ENCODE results near the gene CDK14.
A peak's percentile ranks its signal among the peaks of the same experiment; 100 is the strongest.
"Not testable (repeated sequence)": the region's sequence is repeated elsewhere in the genome, so short reads cannot be mapped to it uniquely, and the experiment has no call there.

CDK14 gene

GRCh38 chr7:90726120-90726519 lies 130.0 kb downstream of the CDK14 start:
- no peak for DNase-seq

- peak; percentile 59 for DNase-seq
Observed at GRCh38 chr7:90726623-90727022, 130.5 kb downstream of the CDK14 start.

DNA sequence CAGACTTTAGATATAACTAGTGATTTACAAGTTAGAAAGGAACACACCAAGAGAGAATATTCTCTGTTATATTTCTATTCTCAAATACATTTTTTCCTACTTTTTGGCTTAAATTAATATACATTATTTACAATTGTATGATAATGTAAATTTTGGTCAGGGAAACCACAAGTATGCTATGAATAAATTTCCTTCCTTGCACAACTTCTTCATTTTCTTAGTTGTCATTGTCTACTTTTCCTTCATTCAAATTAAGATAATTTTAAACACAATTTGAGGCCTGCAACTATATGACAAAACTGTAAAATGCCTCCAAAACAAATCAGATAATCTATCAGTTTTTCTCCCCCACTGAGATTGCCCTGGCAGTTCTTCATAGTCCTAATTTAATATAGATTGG lies 131.3 kb downstream of the CDK14 start:
- no peak for DNase-seq

DNA sequence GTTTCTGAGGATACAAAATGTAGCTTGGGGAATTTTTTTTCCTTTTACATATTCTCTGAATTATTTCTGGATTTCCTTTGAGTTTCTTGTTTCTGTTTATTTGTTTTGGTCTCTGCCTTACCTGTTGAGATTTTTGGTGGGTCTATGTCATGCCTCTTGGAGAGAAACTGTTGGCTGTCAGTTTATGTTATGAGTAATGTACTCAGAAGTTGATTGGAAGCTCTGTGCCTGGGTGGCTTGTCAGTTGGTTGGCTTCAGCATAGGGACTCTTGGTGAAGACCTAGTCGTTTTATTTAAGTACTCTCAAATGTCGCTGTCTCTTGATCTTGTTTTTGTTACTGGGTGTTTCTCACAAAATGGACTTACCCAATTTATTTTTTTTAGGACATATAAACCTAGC lies 132.4 kb downstream of the CDK14 start:
- DNase-seq: no peak

DNA sequence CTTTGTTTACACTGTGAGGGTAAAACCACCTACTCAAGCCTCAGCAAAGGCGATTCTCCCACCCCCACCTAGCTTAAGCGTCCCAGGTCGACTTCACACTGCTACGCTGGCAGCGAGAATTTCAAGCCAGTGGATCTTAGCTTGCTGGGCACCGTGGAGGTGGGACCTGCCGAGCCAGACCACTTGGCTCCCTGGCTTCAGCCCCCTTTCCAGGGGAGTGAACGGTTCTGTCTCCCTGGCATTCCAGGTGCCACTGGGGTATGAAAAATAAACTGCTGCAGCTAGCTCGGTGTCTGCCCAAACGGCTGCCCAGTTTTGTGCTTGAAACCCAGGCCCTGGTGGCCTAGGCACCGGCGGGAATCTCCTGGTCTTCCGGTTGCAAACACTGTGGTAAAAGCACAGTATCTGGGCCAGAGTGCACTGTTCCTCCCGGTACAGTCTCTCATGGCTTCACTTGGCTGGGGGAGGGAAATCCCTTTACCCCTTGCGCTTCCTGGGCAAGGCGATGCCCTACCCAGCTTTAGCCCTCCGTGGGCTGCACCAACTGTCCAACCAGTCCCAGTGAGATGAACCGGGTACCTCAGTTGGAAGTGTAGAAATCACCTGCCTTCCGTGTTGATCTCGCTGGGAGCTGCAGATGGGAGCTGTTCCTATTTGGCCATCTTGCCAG lies 139.6 kb downstream of the CDK14 start:
- not testable (repeated sequence) for DNase-seq

- DNase-seq: no peak
Observed at GRCh38 chr7:90736316-90736715, 140.2 kb downstream of the CDK14 start.

DNA sequence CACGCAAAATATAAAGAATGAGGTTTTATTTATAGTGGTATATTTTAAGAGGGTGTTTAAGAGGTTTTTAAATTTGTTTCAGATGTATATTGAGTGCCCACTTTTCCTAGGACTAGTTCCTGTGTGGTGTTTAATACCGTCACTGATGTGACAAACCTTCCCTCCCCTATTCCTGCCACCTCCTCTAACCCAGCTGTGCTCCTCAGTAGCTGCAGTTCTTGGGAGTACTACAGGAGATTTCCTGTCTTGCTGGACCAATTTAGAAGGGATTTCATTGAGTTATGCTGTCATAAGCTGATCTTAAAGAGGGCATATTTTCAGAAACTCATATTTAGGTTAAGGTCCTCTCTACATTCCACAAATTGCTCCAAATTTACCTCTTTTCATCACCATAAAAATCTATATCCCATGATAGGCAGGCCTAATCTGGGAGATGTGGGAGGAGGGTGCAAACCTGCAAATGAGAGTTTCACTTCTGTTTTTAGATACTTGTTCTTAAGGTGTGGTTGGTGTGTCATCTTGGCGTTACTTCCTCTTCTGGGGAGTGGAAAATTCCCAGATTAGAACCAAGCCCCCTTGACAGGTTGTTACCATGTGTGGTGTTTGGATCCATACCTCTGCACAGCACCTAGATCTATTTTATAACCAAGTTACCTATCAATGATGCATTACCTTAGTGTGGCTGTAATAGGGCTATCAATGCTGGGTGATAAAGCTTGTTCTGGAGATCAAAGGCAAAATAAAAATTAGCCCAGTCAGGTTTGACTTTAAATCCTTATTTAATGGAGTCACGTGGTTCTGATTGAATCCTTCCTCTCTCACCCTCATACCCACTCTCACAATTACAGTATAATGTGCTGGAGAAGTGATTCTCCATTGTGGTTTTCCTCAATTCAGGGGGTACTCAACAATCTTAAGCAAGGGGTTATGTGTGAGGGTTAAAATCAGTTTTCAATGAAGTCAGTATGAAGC lies 141.1 kb downstream of the CDK14 start:
- DNase-seq: no peak

DNA sequence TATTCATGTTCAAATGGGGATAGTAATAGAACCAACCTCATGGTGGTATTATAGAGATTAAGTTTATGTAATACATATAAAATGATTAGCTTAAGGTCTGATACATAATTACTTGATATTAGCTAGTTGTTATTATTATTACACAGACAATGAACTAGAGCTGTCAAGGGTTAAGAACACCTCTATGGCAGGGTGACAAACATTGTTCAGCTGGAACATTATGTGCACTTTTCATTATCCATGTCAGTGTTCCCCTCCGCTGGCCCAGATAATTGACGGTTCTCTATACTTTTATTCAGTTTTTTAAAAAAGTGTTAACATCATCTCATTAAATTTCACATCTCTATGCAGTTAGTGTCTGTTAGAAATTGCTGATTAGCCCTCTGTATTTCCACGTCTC lies 142.1 kb downstream of the CDK14 start:
- DNase-seq: no peak

DNA sequence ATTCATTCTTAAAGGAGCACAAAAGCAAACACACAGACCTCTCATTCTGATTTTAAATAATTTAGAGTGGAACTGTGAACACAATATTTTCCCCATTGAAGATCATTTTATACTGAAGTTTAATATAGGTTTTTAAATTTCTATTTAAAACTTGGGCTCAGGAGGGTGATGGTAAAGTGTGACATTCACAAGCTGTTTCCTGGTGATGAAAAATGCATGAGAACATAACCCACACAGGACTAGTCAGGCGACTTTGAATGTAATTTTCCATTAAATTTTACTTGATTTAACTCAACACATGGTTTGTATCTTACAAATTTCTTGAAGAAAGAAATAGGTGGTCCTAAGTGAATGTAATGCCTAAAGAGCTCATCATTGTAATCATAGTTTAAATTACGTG lies 143.6 kb downstream of the CDK14 start:
- no peak for DNase-seq

DNA sequence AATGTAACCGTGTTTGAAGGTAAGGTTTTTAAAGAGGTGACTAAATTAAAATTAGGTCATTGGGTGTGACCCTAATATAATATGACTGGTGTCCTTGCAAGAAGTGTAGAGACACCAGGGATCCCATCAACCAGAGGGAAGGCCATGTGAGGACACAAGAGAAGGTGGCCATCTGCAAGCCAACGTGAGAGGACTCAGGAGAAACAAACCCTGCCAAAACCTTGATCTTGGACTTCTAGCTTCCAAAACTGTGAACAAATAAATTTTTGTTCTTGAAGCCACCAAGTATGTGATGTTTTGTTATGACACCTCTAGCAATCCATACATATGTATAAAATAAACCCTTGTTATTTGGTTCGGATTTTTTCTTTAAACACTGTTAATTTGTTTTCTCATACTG lies 144.3 kb downstream of the CDK14 start:
- no peak for DNase-seq

GRCh38 chr7:90743626-90744025 lies 147.5 kb downstream of the CDK14 start:
- no peak for DNase-seq

DNA sequence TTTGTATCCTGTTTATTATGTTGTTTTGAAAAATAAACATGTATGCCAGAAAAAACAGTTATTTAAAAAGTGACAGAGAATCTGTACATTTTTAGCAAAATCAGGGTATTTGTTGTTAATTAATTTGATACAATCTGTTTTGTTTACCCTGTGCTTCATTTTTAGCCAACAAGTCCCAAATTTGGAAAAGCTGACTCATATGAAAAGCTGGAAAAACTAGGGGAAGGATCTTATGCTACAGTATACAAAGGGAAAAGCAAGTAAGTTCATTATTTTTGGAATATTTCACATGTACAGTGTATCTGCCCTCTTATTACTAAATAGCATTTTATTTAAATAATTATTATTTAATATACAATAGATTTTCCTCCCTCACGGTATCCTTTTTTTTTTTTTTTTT lies 151.4 kb downstream of the CDK14 start:
- no peak for DNase-seq

- DNase-seq: no peak
Observed at GRCh38 chr7:90749262-90749661, 153.1 kb downstream of the CDK14 start.

DNA sequence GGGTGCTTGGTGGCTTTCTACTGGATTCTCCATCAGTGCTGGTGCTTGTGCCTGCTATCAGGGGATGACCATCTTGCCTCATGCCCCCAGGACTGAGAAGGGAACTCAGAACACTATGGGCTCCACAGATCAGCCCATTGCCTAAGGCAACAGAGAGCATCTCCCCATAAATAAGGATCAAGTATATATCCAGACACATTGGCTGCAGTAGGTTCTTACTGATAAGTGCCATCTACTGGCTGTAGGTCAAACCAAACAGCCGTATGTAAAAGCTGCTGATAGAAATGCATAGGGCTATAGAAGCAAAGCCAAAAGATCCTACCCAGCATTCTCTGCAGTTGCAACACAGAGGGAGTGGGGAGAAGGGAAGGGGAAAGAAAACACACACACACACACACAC lies 153.7 kb downstream of the CDK14 start:
- no peak for DNase-seq

- DNase-seq: no peak
Observed at GRCh38 chr7:90751595-90751994, 155.5 kb downstream of the CDK14 start.

DNA sequence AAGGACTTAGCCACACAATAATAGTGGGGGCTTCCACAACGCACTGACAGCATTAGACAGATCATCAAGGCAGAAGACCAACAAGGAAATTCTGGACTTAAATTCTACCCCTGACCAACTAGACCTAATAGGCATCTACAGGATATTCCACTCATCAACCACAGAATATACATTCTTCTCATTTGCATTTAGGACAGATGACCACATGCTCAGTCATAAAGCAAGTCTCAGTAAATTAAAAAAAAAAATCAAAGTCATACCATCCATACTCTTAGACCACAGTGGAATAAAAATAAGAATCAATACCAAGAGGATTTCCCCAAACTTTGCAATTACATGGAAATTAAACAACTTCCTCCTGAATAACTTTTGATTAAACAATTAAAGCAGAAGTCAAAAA lies 155.9 kb downstream of the CDK14 start:
- no peak for DNase-seq

GRCh38 chr7:90755041-90755440 lies 158.9 kb downstream of the CDK14 start:
- DNase-seq: no peak

- DNase-seq: no peak
Observed at GRCh38 chr7:90756366-90756765, 160.2 kb downstream of the CDK14 start.

DNA sequence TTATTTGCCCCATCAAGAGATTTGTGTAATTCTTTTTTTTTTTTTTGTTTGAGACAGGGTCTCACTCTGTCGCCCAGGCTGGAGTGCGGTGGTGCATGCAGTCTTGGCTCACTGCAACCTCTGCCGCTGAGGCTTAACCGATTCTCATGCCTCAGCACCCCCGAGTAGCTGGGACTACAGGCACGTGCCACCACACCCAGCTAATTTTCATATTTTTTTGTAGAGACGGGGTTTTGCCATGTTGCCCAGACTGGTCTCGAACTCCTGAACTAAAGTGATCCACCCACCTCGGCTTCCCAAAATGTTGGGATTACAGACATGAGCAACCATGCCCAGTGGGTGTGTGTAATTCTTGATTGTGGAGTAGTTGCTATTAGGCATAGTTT lies 161.4 kb downstream of the CDK14 start:
- DNase-seq: not testable (repeated sequence)

DNA sequence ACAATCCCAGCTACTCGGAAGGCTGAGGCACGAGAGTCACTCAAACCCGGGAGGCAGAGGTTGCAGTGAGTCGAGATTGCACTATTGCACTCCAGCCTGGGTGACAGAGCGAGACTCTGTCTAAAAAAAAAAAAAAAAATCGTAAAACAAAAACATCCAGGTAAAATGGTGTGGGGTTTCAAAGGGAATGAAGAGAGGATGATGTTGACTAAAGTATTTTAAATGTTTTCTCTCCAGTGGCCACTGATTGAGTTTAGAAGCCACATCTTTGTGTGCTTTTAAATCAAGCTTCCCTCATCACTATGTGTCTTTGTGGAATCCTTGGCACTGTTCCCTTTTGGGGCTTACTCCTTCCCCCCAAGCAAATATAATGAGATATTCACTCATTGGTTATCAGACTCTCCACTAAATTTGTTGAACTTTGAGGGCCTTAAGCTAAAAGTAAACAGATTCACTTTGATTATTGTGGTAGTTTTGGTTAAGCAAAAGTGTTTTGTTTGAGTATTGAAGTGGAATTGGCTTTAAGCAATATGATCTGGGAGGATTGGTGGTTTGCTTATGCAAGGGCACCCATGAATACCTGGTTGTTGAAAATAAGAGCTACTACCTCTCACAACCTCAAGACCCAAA lies 162.9 kb downstream of the CDK14 start:
- DNase-seq: no peak

DNA sequence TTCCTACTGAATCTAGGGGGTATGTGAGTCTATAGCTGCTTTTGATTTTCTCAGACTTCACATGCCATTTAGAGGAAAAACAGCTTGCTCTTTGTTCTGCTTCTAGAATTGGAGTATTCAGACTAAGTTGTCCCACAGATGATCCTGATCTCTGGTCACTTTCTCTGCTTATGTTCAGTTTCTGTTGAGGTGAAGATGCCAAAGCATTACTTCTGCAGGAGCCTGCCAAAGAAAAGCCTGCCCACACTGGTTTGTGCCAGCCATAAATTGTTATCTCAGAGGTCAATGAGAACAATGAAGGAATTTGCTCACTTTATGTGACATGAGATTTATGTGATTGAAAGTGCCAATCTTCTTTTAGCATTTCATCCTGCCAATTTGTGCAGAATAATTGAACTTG lies 163.6 kb downstream of the CDK14 start:
- no peak for DNase-seq

DNA sequence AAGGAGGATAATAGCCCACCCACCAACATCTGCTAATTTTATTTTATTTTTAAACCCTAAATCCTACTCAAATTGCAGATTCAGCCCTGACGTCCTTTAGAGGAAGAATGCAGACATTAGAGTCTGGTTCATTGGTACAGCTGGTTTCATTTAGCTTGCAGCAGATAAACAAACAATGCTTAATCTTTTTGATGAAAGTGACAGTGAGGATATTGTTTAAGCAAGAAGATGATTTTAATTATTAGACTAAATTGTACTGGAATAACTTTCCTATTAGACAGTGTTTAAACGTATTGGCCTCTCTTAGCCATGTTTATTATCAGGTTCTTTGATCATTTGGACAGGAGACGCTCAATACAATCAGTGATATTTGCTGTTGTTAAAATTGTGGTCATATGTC lies 164.8 kb downstream of the CDK14 start:
- no peak for DNase-seq

DNA sequence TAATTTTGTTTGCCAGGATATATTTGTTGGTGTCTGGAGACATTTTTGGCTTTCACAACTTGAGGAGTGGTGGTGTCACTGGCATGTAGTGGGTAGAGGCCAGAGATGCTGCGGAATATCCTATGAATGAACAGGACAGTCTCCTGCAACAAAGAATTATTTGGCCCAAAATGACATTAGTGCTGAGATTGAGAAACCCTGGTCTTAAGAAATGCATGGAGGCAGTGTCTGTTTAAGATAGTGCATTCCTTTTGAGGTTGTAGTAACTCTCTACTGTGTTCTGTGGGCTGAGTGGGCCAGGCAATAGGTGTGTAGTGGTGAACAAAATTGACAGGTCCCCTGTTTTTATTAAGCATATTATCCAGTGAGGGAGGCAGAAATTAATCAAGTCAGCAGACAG lies 165.5 kb downstream of the CDK14 start:
- DNase-seq: no peak

DNA sequence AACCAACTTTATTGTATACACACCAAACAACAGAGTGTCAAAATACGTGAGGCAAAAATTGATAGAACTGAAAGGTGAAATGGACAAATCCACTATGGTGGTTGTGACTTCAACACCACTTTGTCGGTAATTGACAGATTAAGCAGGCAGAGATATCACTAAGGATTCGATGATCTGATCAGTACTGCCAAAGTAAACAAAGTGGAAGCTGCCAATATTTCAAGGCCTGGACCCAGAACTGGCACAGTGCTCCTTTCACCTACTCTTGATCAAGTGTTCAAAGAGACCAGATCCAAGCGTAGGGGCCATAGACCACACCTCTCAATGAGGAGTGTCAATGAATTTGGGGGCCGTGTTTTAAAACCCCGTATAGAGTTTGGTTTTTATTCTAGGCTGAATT lies 167.0 kb downstream of the CDK14 start:
- DNase-seq: no peak
